Measurements from ENCODE around the gene ADGRG7.

Gene ADGRG7

GRCh38 chr3:100737334-100737733, 127.9 kb downstream of the ADGRG7 start:
- DNase-seq (ENCODE audit: low spot score), result peak; percentile 14
- no peak for FAIRE-seq

GRCh38 chr3:100740207-100740606, 130.8 kb downstream of the ADGRG7 start:
- DNase-seq (ENCODE audit: low spot score) (no peak), FAIRE-seq (no peak)

GRCh38 chr3:100743535-100743934, 134.1 kb downstream of the ADGRG7 start:
- DNase-seq (ENCODE audit: low spot score), result no peak

DNA sequence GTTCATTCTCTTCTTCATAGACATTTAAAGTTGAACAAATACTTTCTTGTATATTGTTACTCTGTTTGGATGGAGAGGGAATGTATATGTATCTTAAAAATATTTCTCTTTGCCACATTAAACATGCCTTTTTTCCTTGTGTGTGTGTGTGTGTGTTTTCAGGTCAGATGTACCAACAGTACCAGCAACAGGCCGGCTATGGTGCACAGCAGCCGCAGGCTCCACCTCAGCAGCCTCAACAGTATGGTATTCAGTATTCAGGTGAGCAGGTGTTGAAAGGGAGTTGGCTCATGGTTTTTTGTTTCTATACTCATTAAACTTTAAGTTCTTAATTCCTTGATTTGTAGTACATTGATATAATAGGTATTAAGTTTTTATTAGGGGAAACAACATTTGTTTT, 135.3 kb downstream of the ADGRG7 start:
- FAIRE-seq (peak; percentile 13), DNase-seq (ENCODE audit: low spot score) (no peak)

More at GRCh38 chr3:100743535-100743934, 134.1 kb downstream of the ADGRG7 start:
- no peak for FAIRE-seq
